GM18505 (cell line): ENCODE data around the gene PI4KB.

Experiments used
- ATAC-seq: cut with Tn5 transposase; IDR thresholded peaks from one replicate; pipeline ENCODE4 v1.9.1; 2021; ENCODE audit not compliant: unreplicated experiment
- POLR2A ChIP-seq: IDR thresholded peaks from 4 replicates; pipeline ENCODE4 v1.6.1; 2011; ENCODE audit warnings: borderline replicate concordance; ENCODE audit not compliant: insufficient read depth, insufficient read length; ENCODE audit errors: extremely low read depth

The PI4KB gene

DNA sequence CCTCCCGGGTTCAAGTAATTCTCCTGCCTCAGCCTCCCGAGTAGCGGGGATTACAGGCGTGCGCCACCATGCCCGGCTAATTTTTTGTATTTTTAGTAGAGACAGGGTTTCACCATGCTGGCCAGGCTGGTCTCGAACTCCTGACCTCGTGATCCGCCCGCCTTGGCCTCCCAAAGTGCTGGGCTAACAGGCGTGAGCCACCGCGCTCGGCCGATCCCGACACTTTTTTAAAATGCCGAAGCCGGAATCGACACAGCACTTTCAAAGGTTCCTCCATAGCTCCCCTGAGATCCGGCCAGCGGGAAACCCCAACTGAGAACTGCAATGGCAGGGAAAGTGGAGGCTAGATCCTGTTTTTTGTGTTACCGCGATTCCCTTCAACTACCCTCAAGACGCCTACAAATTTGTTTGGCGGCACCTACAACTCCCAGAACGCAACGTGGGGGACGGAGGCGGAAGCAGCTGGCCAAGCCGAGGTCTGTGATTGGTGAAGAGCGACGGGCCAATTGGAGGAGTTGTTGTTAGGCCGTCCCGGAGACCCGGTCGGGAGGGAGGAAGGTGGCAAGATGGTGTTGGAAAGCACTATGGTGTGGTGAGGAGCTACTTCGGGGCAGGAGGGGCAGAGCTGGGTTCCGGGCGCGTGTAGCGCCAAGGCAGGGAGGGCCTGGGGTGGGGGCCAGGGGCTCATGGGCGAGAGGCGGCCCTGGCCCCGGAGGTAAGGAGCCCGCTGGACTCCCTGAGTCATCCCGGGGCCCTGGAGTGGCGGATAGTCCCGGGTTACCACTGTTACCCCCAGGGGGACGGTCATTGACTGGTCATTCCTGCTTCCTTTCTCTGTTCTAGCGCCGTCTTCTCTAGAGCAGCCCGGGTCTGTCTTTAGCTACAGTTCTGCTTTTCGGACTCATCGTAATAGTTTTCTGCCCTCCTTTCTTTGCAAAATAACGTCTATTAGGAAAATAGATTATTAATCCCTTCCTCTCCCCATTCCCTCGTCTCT is 72.7 kb downstream of the PI4KB start, which contains the start of gene PSMD4:
PSMD4 (plus strand) TSS at position 518 of the 997 bp plus-strand sequence; CDS start at position 567, 49 bp downstream.
- ATAC-seq: peak; percentile 91
- TF ChIP-seq POLR2A: peak; percentile 96

DNA sequence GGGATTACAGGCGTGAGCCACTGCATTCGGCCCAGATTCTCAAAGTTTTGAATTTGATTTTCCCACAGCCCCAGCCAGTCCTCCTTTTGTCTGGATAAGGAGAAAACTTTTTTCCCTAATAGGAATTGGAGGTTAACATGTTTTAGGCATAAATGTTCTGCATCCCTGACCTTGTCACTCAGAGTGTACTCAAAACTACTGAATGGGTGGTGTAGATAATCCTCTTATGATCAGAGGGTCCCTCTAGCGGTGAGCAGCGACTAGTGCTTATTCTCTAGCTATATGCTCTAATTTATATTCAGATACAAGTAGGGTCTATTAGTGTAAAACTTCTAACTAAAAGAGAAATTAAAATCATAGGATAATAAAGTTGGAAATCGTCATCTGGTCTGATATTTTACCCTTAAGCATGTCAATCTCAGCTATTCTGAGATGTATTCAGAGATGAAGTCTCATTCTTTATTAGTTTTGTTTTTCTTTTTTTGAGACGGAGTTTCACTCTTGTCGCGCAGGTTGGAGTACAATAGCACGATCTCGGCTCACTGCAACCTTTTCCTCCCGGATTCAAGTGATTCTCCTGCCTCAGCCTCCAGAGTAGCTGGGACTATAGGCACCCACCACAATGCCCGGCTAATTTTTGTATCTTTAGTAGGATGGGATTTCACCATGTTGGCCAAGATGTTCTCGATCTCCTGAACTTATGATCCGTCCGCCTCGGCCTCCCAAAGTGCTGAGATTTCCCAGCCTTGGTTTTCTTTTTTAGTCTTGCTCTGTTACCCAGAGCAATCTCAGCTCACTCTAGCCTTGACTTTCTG is 75.4 kb downstream of the PI4KB start:
- no peak for ATAC-seq
- TF ChIP-seq POLR2A: no peak

DNA sequence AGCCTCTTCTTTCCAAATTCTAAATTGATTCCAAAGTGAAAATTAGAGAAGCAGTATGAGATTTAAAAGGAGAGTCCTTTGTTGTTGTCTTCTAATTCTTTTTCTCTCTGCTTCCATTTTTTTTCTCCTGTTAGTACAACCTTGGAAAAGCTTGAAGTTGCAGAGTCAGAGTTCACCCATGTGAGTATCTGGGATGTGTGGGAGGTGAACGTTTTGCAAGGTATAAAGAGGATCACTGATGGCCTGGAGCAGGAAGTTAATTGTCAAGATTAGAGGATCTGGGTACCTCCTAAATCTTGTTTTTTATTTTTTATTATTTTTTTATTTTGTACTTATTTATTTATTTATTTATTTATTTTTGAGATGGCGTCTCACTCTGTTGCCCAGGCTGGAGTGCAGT is 80.4 kb downstream of the PI4KB start:
- no peak for TF ChIP-seq POLR2A
- no peak for ATAC-seq

DNA sequence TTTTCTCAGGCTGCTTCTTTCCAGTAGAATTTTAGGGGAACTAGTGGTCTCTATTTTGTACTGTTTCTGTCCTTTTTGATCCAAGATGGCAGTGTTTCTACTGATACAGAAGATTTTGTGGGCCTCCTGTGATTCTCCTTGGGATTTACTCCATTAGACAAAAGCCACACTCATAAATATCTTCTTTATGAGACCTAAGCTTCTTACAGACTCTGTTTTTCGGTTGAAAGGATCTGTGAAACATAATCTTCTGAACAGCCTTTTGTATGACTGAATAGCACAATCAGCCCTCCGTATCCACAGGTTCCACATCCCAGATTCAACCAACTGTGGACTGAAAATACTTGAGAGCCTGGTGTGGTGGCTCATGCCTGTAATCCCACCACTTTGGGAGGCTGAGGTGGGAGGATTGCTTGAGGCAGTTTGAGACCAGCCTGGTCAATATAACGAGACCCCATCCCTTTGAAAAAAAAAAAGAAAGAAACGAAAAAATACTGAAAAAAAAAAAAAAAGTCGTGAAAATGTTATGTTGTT is 83.5 kb downstream of the PI4KB start:
- no peak for ATAC-seq

DNA sequence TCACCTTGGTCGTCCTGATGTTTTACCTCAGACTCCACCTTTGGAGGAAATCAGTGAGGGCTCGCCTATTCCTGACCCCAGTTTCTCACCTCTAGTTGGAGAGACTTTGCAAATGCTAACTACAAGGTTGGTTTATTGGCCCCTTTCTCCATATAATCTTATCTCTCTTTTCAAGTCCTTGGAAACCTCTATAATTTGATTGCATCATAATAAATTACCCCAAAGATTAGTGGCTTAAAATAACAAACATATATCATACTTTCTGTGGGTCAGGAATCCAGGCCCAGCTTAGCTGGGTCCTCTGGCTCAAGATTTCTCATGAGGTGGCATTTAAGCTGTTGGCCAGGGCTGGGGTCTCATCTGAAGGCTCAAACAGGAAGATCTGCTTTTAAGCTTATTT is 84.8 kb downstream of the PI4KB start:
- TF ChIP-seq POLR2A: no peak
- ATAC-seq: no peak

More for the DNA sequence above, 83.5 kb downstream of the PI4KB start:
- TF ChIP-seq POLR2A: no peak
